Fibroblast of skin of back (primary cell): ENCODE measurements around the gene ATG7.
"Not testable (repeated sequence)": the region's sequence is repeated elsewhere in the genome, so short reads cannot be mapped to it uniquely, and the experiment has no call there.

Experiments used
- DNase-seq: peaks from one replicate; pipeline ENCODE4 v3.0.0-alpha.2; 2013

Gene ATG7

DNA sequence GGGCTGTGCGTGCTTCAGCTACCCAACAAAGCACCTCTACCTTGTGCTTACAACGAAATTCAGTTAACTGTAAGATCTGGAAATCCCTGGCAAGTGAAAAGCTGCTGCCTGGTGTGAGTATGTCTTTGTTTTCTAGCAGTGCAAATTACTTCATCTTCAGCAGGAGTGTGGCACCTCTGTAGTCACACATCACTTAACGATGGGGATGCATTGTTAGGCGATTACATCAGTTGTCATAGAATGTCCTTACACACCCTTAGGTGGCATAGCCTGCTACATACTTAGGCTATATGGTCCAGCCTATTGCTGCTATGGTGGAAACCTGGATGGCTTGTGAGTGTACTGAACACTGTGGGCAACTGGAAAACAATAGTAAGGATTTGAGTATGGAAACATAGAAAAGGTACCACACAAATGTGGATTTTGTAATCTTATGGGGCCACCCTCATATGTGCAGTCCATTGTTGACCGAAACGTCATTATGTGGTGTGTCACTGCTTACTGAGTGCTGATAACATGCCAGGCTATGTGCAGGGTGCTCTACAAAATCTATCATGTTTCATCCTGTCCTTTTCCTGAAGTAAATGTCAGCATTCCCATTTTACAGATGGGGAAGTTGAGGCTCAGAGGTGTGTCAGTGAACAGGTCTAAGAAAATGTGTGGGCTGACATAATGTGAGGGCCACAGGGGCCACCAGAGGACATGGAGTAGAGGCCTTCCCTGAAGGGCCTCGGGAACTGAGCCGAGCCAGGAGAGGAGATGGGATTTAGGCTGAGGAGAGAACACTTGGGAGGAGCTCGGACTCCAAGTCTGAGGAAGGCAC lies 198.0 kb downstream of the ATG7 start:
- DNase-seq: no peak

DNA sequence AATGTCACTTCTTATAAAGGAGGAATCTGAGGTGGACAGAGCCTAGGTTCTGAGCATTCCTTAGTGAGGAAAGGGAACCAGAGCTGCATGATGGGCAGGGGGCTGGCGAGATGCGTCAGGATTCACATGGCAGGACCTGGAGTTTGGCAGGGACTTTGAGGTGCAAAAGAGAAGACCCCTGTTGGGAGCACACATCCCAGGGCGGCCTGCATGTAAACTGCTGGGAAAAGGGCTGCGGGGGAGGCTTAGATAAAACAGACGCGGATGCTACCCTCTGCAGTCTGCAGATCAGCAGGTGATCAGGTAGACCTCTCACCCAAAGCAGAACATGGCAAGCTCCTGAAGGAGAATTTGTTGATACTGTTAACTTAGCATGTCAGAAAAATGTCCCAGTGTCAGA lies 203.1 kb downstream of the ATG7 start:
- no peak for DNase-seq

DNA sequence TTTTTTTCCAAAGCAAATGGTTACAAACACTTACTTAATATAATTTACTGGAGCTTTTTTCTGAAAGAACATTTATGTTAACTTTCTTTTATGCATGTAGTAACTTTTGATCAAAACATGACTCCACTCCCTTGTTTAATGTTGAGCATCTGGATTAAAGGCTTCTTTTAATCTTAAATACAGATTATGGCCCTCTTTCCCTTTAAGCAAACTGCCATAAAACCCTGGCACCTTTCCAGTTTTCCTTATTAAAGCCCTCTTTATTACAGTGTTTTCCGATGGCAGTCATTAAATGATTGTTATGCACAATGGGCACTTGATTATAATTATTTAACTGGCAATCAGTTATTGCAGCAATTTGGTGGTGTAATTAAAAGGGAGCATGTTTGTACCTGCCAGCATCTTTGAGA lies 204.5 kb downstream of the ATG7 start:
- DNase-seq: no peak

DNA sequence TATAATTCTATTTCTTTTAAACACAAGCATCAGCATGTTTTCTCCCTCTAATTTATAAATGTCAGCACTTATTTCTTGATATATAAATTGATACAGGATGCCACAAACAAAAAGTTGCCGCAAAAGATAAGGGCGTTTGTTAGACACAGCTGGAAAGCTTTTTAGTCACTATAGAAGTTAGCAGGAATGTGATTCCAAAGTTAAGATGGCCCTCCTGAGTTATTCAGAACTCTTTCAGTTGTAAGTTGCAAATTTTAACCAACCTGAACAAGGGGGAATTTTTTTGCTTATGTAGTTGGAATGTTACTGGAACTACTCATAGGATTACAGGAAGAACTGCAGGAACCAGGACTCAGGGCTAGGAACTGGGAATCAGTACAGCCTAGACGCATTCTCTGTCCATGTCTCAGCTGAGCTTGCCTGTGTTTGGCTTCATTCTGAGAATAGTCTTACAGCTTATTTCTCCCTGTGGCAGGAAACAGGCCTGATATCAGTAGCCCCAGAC lies 205.3 kb downstream of the ATG7 start:
- DNase-seq: peak; percentile 97

DNA sequence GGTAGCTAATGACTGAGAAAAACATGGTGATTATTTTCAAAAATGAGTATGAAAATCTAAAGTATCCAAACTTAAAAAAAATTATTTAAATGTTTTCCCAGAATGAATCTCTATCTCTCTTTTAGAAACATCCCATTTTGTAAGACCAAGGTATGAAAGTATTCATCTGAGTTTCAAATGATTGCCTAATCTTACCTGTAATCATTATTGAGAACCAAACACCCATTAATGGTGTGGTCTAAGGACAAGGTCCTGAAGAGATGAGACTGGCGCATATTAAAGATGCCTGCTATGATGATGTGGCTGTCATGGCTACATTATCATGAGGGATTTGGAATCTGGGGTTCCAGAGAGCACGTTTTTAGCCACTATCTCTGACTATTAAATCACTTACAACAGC lies 206.0 kb downstream of the ATG7 start:
- no peak for DNase-seq

DNA sequence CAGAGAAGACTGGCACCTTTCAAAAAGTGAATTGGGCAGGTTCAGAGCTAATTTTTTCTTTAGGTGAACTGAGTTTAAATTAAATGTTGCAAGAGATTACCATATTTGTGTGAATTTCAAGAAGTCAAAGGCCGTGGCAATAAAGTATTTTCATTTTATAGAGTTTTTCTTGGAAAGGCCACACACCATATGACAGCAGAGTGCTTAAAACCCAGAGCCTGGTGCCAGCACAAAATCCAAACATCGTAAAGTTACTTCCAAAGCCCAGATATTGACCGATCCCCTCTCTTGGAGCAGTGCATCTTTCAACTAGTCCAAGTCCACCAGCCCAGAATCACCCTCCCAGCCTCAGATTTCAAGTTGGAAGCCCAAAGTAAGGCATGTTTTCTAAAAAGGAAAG lies 207.0 kb downstream of the ATG7 start:
- no peak for DNase-seq

DNA sequence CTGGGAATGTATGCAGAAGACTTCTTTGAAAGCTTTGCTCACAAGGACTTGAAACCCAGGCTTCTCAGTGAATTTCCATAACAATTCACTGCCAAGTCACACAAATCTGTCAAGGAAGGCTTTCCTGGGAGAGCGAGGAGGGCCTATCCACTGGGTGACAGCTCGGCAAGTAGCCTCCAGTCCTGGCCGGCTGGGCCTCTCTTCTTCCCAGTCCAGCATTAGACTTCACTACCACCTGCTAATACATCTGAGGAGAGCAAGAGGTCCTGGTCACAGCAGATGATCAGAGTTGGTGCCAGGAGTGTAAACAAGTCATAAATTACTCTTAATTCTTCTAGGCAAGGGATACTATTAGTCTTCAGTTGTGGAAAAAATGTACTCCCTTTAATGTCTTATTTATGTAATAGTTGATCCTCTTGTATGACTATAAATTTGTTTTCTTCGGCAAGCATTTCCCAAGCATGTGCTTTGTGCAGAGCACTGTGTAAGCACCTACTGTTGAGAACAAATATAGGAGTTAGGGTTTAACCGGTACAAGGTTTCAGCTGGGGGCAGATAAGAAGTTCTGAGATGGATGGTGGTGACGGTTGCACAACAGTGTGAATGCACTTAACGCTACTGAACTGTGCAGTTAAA lies 208.6 kb downstream of the ATG7 start:
- no peak for DNase-seq

DNA sequence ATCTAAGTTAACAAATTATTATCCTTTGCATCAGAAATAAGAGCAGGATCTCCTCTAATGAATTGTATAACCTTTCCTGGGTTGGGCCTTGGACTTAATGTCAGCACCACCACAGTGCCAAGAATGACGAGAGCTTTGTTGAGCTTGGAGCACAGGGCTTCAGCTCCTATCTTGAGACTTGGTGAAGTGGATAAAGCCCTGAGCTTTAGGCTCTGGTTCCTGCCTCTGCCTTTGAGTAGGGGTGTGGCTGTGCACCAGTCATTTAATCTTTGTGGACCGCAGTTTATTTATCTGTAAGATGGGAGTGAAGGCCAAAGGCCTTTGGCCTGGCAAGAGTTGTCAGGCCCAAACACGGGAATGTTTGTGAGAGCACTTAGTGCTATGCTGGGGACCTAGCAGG lies 209.4 kb downstream of the ATG7 start:
- no peak for DNase-seq

DNA sequence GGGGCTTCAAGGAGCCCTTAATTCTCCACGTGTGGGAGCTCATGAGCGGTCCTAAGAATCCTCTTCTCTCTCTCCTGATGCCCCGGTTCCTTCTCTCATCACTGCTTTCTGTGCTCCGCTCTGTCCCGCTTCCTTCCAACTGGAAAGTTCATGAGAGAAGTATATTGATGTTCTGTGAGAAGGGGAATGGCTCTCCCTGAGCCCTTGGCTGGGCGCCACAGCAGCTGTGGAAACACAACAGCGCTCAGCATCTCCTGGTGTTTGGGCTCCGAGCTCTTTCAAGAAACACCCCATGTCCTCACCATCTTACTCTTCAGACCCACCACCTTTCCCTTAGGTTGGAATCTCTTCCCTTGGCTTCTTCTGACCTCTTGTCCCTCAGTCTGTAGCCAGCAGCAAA lies 209.8 kb downstream of the ATG7 start:
- no peak for DNase-seq

DNA sequence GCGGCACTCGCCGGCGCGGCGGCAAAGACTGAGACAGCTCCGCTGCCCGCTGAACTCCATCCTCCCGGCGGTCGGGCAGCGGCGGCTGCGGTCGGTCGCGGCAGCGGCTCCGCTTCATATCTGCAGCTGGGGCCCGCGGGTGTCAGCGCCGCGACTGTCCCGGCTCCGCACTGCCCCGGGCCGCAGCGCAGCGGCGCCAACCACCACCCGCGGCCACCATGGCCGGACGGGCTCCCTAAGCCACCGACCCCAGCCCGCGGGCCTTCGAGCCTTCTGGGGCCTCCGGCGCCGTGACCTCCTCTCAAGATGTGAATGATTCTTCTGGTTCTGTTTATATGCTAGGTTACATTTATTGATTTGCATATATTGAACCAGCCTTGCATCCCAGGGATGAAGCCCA lies 216.2 kb downstream of the ATG7 start:
- not testable (repeated sequence) for DNase-seq

DNA sequence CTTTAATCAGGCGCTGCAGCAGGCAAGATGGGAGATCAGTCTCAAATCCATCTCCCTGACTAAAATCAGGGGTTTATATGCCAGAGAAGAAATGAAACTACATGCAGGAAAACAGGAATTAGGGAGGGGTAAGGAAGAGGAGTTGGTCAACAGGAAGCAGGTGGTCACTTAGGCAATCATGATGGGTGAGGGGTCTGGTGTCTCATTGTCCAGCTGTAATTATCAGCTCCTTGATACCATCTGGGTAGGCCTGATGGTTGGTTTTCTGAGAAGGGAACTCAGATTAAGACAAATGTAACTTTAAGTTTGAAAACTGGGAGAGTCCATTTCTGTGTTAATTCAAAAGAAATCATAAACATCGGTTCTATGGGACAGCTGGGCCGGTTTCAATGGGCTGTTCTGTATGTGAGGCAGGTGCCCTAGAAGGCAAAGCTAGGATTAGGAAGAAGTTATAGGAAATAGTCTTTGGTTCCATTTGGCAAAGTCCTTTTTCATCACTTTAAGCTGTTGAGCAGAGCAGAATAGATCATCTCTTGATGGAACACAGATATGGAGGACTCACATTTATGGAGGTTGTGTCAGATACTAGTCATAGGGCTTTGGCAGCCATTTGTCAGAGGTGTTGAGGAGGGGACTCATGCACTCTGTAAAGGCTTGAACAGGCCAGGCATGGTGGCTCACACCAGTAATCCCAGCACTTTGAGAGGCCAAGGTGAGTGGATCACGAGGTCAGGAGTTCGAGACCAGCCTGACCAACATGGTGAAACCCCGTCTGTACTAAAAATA lies 222.1 kb downstream of the ATG7 start:
- DNase-seq: no peak

DNA sequence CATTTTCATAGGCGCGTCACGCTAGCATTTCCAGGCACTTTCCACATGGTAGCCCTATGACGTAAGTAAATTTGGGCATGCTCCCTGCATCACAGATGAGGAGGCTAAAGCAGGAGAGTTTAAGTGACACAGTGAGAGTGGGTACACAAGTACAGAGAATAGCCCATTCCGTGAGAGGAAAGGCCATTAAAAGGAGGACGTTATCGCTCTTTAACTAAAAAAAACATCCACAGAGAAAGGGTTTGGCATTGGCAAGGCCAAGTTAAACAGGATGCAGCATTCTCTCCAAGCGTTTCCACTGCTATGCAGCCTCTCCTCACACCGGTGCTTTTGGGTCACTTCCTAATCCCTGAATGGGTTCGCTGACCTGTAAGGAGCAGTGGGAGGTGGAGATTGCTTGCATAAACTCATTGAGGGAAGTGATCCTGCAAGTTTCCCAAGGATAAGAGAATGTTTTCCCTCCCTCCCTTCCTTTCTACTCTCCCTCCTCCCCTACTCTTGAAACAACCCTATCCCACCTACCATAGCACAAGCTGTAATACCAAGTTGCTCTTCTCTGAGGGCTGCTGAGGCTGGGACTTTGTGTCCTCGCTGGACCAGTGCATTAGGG lies 223.9 kb downstream of the ATG7 start:
- DNase-seq: peak; percentile 27

DNA sequence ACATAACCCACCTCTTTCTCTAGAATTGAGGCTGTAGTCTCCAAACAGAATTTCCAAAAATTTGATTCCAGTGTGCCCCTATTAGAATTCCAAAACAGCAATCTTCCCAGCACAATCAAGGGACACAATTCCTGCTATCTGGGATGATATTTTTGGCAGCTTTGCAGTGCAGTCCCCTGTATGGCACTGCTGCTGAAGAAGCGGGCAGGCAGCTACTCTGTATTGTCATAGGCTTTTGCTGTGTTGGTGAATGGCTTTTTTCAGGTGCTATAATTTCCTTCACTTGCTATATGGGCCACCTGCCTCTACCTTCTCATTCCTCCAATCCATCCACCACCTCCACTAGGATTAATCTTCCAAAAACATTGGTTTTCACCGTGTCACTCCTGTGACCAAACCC lies 226.0 kb downstream of the ATG7 start:
- no peak for DNase-seq

DNA sequence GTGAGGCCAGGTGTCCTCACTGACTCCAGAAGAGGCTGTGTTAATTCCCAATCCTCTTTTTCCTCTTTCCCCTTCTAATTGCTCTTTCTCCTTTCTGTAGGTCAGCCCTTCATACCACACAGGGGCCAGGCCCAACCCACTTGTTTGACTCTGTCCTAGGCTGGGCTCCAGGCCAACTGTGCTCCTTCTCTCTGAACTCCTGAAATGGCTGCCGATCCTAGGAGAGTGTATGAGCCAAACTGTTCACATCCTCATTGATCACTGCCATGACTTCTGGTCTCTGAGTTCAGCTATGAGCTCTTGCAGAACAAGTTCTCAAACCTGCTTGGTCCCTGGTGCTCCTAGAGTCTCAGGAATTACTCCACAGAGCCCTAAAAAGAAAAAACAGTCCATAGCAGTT lies 226.4 kb downstream of the ATG7 start:
- peak; percentile 73 for DNase-seq

DNA sequence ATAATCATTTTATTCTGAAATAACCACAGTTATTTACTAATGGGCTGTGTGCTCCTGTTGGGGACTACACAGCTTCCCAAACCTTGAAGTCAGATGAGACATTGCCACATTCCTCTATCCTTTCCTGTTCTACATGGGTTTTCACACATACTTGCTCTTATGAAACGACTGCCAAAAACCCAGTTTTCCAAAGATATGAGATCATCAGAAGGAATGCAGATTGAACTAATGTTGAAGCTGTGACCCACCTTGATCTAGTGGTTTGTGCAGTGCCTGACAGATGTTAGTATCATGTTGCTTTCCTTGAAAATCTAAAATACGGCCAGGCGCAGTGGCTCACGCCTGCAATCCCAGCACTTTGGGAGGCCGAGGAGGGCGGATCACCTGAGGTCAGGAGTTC lies 226.9 kb downstream of the ATG7 start:
- DNase-seq: peak; percentile 94

DNA sequence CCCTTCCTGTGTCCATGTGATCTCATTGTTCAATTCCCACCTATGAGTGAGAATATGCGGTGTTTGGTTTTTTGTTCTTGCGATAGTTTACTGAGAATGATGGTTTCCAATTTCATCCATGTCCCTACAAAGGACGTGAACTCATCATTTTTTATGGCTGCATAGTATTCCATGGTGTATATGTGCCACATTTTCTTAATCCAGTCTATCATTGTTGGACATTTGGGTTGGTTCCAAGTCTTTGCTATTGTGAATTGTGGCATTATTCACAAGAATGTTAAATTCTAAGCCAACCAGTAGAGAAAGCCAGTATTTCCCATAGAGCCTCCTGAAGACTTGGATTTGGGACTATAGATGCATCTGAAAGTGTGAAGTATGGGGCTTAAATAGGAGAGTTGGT lies 230.2 kb downstream of the ATG7 start:
- not testable (repeated sequence) for DNase-seq

DNA sequence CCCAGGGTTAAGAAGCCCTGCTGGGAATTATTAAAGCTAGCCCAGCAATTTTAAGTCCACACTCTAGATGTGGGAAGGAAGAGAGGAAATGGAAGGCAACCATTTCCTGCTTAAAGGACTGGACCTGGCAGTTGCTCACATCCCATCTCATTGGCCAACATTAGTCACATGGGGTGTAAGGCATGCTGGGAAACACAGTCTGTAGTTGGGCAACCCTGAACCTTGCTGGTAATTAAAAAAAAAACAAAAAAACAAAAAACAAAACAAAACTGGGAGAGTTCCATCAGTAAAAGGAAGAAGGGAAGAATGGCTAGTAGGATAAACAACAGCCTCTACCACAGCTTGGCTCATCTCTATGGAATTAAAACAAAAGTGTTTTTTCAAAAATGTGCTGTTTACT lies 235.5 kb downstream of the ATG7 start:
- DNase-seq: no peak

DNA sequence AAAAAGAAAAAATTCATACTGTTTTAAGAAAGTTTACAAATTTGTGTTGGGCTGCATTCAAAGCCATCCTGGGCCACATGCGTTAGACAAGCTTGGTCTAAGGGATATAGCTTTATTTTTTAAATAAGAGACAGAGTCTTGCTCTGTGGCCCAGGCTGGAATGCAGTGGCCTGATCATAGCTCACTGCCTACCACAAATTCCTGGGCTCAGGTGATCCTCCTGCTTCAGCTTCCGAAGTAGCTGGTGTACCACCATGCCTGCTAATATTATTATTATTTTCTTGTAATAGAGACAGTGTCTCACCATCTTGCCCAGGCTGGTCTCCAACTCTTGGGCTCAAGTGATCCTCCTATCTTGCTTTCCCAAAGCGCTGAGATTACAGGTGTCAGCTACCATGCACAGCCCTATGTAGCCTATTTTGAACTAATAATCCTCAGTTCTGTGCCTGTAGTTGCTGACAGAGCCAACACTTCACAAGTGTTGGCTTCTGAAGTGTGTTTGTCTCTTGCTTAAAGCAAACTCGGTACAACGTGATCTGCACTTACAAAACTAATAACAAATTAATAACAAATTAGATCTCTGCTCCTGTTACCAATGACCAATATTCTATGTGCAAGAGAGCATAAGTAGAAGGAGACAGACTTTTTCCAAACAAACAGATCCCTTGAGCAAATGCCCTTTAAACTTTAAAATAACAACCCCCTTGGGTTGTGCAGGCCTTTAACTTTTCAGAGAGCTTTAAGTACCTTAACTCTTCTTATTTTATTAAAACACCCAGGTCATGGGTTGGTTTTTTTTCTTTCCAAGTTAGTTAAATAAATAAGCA lies 236.4 kb downstream of the ATG7 start:
- no peak for DNase-seq

DNA sequence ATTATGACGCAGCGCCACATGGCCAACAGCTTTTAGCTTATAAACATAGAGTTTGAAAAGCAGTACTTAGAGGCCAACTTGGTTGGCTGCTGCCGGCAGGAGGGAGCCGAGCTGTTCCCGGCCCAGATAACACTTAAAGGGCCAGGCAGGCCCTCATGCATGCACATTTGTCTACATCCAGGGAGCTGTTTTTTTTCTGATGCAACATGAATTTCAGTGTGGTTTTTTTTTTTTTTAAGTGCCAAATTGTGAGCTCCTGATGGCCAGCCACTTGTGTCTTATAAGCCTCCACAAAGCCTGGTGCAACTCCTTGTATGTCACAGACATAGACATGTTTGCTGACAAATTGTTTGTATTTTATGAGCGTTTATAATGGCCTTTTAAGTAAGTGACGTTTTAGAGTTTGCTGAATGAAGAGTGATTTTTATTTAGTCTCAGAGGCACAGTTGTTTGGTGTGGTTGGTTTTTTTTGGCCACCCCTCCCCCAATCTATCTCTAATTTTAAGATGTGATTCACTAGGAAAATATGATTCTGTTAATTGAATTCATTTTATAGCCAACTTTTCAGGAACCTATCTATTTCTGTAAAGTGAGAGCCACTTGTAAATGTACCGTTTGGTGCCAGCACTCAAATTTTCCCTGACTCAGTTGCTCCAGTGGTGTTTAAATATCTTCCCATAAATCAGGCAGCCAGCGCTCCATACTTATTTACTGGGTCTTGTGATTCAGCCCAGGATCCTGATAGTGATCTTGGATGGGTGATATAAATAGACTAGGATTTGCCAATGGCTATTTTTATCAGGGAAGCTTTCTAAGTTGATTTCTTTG lies 237.2 kb downstream of the ATG7 start:
- peak; percentile 92 for DNase-seq

DNA sequence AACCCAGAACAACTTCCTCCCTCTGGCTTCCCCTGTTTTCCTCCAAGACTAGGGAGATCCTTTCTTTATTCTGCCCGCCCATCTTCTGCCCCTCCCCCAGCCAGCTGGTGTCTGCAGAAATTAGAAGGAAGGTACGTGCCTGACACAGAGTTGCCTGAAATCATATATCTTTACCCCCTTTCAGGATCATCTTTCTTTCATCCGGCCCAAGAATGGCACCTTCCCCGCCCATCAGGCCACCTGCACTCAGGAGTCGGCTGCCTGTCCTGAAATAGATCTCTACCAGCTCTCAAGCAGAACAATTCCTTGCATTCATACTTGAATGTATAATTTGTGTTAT lies 237.8 kb downstream of the ATG7 start:
- DNase-seq: no peak

DNA sequence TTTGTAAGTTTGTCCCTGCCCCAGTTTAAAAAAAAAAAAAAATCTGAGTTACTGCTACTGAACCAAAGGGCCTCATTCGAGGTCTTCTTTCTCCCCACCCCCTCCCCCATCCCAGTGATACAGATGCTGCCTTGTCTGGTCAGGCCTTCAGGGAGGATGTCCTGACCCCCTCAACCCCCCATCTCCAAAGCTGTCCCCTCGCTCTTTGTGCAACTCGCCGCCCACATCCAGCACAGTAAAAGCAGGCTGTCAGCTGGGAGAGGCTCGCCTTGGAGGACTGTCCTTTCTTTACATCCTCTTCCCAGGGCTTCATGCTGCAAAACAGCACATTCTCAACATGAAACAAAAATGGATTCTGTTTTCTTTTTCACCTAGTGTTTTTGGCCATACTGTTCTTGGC lies 238.2 kb downstream of the ATG7 start:
- DNase-seq: no peak
